ENCODE data around the gene C9orf50. TPM values are rescaled to one million over a fixed set of nuclear protein-coding genes. Genes with fewer than 3 reads are reported as not detected.

The C9orf50 gene
- total and polyA plus RNA-seq, 2 experiments from 2014 or later: 2.5 to 2.9 TPM

GRCh38 chr9:129586245-129586644, 34.7 kb downstream of the C9orf50 start:
- Histone ChIP-seq H3K4me3 (no peak overlapping the region), H3K36me3 (no peaks in the 10 kb centered on the region), H3K27ac (no peak overlapping the region), H3K9me3 (ENCODE audit: low read depth) (no peaks in the 10 kb centered on the region), H3K27me3 (no peaks in the 10 kb centered on the region), H3K4me1 (ENCODE audit: low read depth) (no peaks in the 10 kb centered on the region)
- TF ChIP-seq CTCF (IDR thresholded peaks at IDR 0.05; ENCODE audit: low read depth, low read length): no peak
- no peak for DNase-seq (ENCODE audit: low read depth in 1 of 2, low spot score in 1 of 2)

- no peak for DNase-seq (ENCODE audit: low read depth in 1 of 2, low spot score in 1 of 2)
- Histone ChIP-seq H3K9me3 (ENCODE audit: low read depth) (no peaks in the 10 kb centered on the region), H3K27me3 (no peaks in the 10 kb centered on the region), H3K36me3 (no peaks in the 10 kb centered on the region), H3K4me3 (no peak overlapping the region), H3K27ac (no peak overlapping the region), H3K4me1 (ENCODE audit: low read depth) (no peaks in the 10 kb centered on the region)
- TF ChIP-seq CTCF (IDR thresholded peaks at IDR 0.05; ENCODE audit: low read depth, low read length): no peak
Measured at GRCh38 chr9:129585352-129585751, 35.5 kb downstream of the C9orf50 start.

- TF ChIP-seq CTCF (IDR thresholded peaks at IDR 0.05; ENCODE audit: low read depth, low read length): no peak
- DNase-seq (ENCODE audit: low read depth in 1 of 2, low spot score in 1 of 2): peak; percentile 70 to 91
- Histone ChIP-seq H3K36me3 (no peaks in the 10 kb centered on the region), H3K4me1 (ENCODE audit: low read depth) (no peaks in the 10 kb centered on the region), H3K27me3 (no peaks in the 10 kb centered on the region), H3K27ac (no peak overlapping the region), H3K4me3 (no peak overlapping the region), H3K9me3 (ENCODE audit: low read depth) (no peaks in the 10 kb centered on the region)
Measured at GRCh38 chr9:129584136-129584535, 36.8 kb downstream of the C9orf50 start.

GRCh38 chr9:129583308-129584038, 37.4 kb downstream of the C9orf50 start:
- Histone ChIP-seq H3K27me3 (no peaks in the 10 kb centered on the region), H3K4me3 (no peak overlapping the region)

GRCh38 chr9:129582855-129583254, 38.0 kb downstream of the C9orf50 start:
- H3K36me3 ChIP-seq: no peaks in the 10 kb centered on the region
- no peak for TF ChIP-seq CTCF (IDR thresholded peaks at IDR 0.05; ENCODE audit: low read depth, low read length)
- DNase-seq (ENCODE audit: low read depth in 1 of 2, low spot score in 1 of 2): no peak

More at GRCh38 chr9:129583308-129584038, 37.4 kb downstream of the C9orf50 start:
- H3K27ac ChIP-seq: no peak overlapping the region
- H3K36me3 ChIP-seq: no peaks in the 10 kb centered on the region
- H3K9me3 ChIP-seq (ENCODE audit: low read depth): no peaks in the 10 kb centered on the region
- no peaks in the 10 kb centered on the region for H3K4me1 ChIP-seq (ENCODE audit: low read depth)
- peak in 1 of 2 donors; percentile 66 for DNase-seq (ENCODE audit: low read depth in 1 of 2, low spot score in 1 of 2)
- no peak for TF ChIP-seq CTCF (IDR thresholded peaks at IDR 0.05; ENCODE audit: low read depth, low read length)

More at GRCh38 chr9:129582855-129583254, 38.0 kb downstream of the C9orf50 start:
- Histone ChIP-seq H3K27me3 (no peaks in the 10 kb centered on the region), H3K4me1 (ENCODE audit: low read depth) (no peaks in the 10 kb centered on the region), H3K9me3 (ENCODE audit: low read depth) (no peaks in the 10 kb centered on the region), H3K4me3 (no peak overlapping the region), H3K27ac (no peak overlapping the region)
